GM21737 (cell line): Measurements from ENCODE around the gene IL1RAPL2.
"Not testable (repeated sequence)": the region's sequence is repeated elsewhere in the genome, so short reads cannot be mapped to it uniquely, and the experiment has no call there.

Source experiments
- ATAC-seq: cut with Tn5 transposase; IDR thresholded peaks from one replicate; pipeline ENCODE4 v1.9.1; 2021; ENCODE audit warnings: mild to moderate bottlenecking, moderate library complexity; ENCODE audit not compliant: unreplicated experiment

Gene IL1RAPL2

DNA sequence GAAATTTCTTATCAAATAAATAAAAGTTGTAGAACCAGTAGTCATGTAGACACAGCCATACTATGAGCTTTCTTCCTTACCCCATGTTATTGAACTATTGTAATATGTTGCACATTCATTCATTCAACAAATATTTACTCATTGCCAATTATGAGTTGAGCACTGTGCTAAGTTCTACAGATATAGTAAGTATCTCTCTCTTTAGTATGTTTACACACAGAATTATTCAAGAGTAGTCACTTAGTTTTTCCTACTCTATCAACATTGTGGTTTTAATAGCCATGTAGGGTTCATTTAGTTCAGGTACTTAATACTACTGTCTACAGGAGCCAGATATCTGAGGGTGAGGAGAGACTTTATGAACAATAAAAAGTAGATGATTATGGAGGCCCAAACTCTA lies 568.3 kb downstream of the IL1RAPL2 start:
- no peak for ATAC-seq

DNA sequence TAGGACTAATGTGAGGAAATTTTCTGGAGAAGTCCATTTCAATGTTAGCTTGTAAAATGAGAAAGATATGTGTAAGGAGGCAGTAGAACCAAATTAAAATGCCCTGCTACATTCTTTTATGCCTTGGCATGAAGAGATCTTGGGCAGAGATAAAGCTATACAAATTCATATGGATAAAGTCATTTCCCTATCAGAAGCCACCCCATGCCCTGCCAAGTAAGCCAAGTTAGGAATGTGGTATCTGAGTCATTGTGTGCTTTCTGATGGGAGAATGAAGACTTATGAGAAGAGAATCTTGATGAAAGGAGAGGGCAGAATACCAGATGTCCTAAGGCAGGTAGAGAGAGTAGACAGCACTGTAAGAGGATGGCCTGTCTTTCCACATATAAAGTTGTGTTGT lies 570.8 kb downstream of the IL1RAPL2 start:
- no peak for ATAC-seq

DNA sequence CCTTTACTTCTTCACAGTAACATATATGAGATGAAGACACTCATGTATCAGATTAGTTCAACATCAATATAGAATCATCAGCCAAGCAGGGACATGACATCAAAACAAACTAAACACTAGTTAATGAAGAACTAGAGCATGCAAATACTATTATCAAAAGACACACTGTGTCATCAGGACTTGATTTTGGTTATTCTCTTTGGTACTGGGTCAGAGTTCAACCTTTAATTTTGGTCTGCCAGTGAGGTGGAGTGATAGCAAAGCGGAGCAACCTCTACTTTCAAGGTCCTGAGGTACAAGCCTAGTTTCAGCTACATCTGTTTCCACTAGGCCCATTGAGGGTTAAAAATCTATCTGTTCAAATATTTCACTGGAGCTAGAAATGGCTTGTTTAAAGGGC lies 584.0 kb downstream of the IL1RAPL2 start:
- ATAC-seq = no peak

DNA sequence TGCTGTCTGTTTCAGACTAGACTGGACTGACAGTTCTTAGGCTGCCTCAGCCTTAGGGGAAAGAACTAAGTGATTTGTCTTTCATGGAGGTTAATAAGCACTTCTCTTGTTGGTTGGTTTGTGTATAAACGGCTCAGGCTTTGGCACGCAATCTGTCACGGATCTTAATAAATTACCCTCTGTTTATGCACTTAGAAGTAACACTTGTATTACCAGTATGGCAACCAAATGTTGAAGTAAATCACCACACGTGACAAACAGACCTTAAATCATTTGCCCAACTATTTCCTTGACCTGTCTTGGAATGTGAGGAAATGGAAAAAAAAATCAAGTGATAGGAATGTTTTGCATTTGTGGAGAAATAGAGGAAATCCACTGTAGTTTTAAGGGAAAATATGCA lies 584.6 kb downstream of the IL1RAPL2 start:
- ATAC-seq = no peak

DNA sequence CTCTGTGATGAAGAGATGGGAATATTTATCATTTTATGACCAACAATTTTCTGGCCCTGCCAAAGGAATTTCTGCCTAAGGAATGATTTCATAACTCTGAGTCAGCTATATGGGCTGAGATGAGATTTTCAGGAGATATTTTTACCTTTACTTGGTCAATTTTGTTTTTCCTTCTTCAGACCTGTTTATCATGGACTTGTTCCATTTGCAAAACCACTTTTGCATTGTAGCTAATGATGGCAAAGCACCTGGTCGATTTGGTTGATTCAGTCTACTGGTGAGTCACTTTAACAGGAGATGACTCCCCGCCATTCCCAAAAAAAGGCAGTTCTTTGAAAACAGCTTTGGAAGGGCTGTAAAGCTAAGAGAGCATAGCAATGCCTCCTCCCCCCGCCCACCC lies 601.2 kb downstream of the IL1RAPL2 start:
- ATAC-seq = no peak

DNA sequence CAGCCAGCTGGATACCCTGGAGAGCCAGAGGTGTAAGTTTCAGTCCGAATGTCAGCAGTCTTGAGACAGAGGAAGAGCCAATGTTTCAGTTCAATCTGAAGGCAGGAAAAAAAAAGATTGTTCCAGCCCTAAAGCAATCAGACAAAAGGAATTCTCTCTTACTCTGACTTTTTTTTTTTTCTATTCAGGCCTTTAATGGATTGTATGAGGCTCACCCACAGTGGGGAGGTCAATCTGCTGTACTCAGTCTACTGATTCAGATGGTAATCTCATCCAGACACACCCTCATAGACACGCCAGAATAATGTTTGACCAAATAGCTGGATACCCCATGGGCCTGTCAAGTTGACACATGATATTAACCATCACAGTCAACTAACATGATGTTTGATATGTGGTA lies 602.6 kb downstream of the IL1RAPL2 start:
- ATAC-seq = no peak

DNA sequence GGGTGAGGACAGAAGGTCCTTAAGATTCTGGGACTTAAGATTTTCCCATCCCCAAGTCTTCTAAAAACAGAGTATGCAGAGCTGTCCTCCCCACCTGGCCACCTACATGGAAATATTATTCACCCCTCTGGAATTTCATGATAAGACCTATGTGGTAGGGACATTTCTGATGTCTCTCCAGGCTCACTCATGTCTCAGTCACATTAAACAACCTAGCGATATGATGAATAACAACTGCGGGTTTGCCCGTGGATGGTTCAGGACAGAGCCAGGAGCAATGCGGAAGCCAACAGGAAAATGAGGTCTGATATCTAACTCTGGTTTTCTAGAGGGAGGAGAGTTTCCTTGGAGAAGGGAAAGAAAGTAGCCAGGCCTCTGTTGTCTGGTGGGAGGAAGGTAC lies 607.1 kb downstream of the IL1RAPL2 start:
- ATAC-seq = no peak

DNA sequence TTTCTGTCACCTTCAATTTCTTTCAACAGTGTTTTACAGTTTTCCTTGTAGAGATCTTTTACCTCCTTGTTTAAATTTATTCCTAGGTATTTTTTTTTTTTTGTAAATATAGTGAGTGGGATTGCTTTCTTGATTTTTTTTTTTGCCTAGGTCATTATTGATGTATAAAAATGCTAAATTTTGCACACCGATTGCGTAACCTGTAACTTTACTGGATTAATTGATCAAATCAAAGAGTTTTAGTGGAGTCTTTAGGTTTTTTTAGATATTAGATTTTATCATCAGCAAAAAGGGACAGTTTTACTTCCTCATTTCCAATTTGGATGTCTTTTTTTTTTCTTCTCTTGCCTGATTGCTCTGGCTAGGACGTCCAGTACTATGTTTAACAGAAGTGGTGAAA lies 613.6 kb downstream of the IL1RAPL2 start:
- no peak for ATAC-seq

DNA sequence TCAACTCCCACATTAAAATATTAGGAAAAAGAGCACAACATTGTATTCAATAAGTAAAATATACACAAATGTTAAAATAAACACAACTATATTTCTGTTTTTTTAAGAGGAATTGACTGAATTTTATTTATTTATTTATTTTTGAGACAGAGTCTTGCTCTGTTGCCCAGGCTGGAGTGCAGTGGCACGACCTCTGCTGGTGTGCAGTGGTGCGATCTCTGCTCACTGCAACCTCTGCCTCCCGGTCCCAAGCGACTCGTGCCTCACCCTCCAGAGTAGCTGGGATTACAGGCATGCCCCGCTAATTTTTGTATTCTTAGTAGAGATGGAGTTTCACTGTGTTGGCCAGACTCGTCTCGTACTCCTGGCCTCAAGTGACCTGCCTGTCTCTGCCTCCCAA lies 623.1 kb downstream of the IL1RAPL2 start:
- no peak for ATAC-seq

DNA sequence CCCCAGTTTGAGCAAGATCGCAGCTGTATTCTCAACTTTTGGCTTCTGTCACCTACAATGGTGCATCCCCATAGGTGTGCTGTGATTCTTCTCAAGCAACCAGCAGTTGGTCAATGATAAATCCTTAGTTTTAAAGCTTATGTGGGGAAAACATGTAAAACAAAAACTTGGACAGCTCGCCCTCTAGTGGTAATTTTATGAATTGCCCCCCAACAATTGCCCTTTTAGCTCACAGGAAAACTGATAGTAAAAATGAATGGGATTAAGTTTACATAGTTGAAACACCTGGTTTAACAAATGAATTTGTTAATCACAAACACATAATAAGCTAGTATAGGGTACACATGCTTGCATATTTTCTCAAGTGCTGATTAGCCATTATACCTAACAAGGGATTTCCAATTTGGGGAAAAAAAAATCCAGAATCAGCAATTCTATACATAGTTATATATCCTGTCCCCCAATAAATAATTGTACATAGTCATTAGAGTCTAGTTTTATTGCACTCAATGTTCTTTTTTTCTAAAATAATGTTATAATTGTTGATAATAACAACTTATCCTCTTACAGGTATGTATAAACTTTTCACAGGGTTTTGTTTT lies 624.4 kb downstream of the IL1RAPL2 start:
- no peak for ATAC-seq

DNA sequence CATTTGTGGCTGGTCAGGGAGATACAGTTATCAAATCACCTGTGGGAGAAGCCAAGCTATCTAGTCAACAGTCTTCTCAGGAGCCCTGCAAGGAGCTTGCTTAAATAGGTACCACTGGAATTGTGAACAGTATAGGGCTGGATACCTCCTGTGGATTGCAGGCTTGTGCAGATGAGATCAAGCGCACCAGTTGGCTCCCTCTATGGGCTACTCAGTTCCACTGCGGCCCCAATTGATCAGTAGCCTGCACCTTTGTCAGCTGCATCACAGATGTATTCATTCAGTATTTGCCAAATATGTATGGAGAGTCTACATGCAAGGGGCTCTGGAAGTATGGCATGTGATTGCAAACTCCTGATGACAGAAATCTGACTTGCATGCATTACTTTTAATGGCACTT lies 625.9 kb downstream of the IL1RAPL2 start:
- no peak for ATAC-seq

DNA sequence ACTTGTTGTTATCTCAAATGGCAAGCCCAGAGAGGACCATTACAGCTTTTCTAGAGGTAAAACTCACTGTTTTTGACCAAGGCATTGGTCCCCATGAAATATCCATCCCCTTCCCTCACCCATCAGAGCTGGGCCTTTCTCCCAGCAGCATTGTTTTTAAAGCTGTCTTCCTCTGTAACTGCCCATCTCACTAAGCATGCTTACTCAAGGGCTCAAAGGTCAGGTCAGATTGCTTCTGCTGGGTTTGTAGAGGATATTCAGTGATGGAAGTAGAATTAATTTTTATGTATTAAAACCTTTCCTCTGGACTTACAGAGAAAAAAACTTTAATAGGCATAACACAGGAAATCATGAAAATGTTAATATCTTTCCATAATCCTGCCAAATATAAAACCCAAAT lies 643.4 kb downstream of the IL1RAPL2 start:
- ATAC-seq = no peak

DNA sequence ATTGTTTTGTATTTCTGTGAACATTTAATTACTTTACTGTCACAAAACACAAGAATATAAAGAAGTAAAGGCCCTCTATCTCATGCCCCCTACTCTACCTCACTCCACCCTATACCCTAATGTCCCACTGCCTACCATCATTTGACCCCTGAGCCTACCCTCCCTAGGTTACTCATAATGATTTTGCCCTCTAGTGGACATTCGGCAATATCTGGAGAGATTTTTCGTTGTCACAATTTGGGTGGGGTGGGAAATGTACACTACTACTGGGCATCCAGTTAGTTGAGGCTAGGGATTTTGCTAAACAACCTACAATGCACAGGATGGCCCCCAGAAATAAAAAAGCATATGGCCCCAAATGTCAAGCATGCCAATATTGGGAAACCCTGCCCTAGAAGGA lies 644.3 kb downstream of the IL1RAPL2 start:
- no peak for ATAC-seq

DNA sequence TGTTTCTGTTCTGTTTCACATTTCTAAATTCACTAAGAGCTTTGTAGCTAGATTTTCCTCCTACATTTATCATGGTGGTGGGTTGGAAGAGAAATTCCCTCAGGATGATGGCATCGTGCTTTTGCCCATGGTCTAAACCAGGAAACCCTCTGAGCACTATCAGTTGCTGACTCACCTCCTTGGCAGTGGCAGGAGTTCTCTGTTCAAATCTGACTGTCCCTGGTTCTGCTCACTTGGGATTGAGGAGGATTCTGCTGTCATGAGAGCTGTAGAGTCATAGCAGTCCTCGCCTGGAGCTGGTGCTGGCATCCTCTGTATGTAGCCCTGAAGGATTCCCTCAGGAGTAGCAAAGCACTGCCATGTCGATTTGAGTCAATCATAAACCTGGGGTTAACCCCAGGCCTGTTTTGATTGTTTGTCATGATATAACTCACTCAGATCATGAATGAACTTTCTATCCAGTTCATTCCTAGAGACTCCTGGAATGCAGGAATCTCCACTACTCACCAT lies 645.1 kb downstream of the IL1RAPL2 start:
- no peak for ATAC-seq

DNA sequence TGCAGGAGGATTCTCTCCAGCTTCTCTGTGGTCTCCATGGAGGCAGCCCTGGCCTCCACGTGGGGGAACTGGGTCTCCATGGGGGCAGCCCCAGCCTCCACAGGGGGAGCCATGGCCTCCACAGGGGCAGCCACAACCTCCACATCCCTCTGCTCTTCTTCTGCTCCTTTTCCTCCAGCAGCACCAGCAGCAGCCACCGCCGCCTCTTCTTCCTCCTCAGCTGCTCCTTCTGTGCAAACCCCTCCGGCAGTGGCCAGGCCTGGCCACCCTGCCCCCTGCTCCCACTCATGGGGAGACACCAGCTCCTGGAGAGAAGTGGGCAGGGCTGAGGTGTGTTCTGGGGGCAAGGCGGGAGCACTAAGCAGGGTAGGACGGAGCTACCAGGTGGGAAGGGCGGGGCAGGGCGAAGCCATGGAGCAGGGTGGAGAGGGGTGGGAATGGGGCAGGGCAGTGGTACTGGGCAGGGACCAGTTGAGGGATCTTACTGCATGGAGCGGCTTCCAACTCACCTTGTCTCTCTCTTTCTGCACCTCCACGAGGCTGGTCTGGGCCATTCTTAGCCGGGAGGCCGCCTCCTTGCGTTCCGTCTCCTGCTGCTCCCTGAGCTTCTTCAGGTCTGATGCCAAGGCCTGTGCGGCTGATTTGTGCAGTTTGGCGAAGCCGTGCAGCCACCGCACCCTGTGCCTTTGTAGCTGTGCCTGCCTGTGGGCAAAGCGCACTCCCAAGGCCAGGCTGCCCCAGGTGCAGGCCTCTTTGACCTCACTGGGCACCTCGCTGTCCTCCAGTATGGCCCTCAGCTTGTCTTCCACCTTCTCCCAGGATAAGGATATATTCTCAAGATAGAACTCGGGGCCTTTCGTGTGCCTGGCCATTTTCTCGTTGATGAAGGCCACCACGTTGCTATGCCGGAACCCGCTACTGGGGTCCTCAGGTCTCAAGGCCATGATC lies 653.7 kb downstream of the IL1RAPL2 start:
- no peak for ATAC-seq

DNA sequence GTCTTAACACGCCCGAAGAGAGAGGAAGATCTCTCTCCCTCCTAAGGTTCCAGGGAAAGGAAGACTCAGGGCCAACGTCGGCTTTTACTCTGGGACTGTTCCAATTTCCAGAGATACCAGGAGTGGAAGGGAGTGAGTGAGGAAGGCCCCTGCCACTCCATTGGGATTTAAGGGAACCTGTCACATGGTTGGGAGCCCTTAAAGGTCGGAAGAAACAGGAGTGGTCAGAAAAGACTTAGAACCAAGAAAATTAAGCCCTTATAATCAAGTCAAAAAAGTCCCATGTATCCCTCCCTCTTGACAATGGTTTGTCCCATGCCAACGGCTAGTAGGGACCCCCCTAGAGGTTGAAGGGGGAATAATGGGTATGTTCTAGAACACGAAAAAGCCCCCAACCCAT lies 654.6 kb downstream of the IL1RAPL2 start, which contains the start of gene TEX13A:
Gene TEX13A, minus strand, starts transcription at position 59 of the 400 bp plus-strand sequence. CDS start 297 bp downstream, outside the sequence.
- no peak for ATAC-seq

DNA sequence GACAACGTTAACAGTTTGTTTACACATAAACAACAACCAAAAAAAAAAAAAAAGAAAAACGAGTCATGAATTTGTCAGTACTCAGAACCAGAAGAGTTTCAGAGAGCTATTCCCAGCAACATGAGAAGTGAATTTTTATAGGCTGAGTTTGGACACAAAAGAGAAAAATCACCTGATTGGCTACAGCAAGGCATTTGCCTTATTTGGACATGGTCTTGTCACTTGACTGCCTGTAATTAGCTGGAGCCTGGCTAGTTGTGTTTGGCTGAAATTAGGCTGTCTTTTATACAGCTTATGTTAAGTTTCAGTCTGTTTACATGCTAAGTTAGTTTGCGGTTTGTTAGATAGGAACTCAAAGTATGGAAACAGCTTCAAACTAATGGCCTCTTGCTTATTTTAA lies 655.4 kb downstream of the IL1RAPL2 start:
- no peak for ATAC-seq

DNA sequence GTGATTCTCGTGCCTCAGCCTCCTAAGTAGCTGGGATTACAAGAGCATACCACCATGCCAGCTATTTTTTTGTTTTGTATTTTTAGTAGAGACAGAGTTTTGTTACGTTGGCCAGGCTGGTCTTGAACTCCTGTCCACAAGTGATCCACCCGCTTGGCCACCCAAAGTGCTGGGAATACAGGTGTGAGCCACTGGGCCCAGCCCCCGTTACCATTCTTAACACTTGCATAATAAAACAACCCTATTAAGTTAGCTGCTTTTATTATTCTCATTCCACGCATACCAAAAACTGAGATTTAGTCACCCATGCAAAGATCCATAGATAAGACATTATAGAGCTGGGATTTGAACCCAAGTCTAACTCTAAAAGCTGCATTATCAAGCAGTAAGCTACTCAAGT lies 660.5 kb downstream of the IL1RAPL2 start:
- ATAC-seq = no peak

DNA sequence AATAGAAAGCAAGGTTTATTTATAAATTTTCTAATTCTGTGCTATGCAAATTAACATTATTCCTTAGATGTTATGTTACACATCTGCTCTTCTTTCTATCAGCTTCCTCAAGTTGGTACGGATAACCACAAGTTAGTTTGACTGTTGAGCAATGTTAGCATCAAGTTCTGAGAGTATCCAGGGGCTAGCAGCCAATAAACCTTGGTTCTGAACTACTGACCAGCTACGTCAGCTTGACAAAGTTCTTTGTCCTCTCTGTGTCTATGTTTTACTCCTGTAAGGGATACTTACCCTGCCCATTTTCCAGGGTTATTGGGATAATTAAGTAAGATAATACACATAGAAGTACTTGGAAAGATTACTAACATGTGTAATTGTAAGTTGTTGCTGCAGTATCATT lies 662.6 kb downstream of the IL1RAPL2 start:
- no peak for ATAC-seq

DNA sequence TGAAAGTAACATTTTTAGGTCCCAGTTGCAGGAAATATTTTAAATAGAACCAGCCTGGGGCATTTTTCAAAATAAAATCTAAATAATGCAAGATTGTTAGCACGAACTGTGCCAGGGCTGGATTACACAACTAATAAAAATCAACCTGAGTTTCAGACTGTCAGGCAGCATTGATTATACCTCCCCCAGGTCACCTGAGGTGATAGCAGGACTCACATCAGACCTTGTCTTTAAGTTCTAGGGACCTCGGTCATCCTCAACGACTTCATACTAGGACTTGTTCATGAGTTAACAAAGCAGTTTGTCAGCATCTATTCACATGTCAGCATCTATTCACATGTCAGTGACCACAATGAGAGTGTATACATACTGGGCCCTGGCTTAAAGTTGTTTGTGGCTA lies 663.1 kb downstream of the IL1RAPL2 start:
- no peak for ATAC-seq

DNA sequence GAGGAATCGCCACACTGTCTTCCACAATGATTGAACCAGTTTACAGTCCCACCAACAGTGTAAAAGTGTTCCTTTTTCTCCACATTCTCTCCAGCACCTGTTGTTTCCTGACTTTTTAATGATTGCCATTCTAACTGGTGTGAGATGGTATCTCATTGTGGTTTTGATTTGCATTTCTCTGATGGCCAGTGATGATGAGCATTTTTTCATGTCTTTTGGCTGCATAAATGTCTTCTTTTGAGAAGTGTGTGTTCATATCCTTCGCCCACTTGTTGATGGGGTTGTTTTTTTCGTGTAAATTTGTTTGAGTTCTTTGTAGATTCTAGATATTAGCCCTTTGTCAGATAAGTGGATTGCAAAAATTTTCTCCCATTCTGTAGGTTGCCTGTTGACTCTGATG lies 671.4 kb downstream of the IL1RAPL2 start:
- ATAC-seq = not testable (repeated sequence)

DNA sequence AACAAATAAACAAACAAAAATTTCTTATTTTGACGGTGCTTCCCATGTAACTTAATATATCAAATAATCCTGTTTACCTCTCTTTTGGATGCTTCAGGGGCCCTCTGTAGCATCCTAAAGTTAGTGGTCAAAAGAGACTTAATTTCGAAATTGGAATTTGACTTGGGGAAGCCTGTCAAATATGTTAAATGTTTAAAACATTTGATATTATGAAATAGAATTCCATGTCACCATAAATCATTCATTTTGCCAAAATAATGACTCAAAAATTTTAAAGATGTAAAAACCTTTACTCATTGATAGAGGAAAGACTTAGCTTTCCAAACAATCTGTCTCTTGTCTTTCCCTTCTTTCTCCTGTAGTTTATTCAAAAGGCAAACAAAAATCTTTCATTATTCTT lies 675.1 kb downstream of the IL1RAPL2 start:
- ATAC-seq = no peak
